Measurements from ENCODE around the gene PTBP2.

Gene PTBP2

GRCh38 chr1:96714881-96715280, 6.7 kb upstream of the PTBP2 start:
- Mint-ChIP-seq H3K4me1 (peaks cover 2% of the 10 kb centered on the region), H3K27ac (no peak overlapping the region), H3K36me3 (no peaks in the 10 kb centered on the region), H3K27me3 (no peaks in the 10 kb centered on the region), H3K4me3 (no peak overlapping the region), H3K9me3 (no peaks in the 10 kb centered on the region)
- DNase-seq (ENCODE audit: low spot score in 2 of 2) (no peak), ATAC-seq (ENCODE audit: low read depth) (no peak)

GRCh38 chr1:96715482-96715881, 6.1 kb upstream of the PTBP2 start:
- Mint-ChIP-seq H3K4me3 (no peak overlapping the region), H3K27me3 (no peaks in the 10 kb centered on the region)
- ATAC-seq (ENCODE audit: low read depth): no peak

GRCh38 chr1:96721053-96721415, 550 bp upstream of the PTBP2 start:
- Mint-ChIP-seq H3K4me3 (peak overlapping the region; percentile 99), H3K27ac (peak overlapping the region; percentile 97), H3K27me3 (no peaks in the 10 kb centered on the region), H3K9me3 (no peaks in the 10 kb centered on the region), H3K36me3 (peaks cover 4% of the 10 kb centered on the region), H3K4me1 (peaks cover 20% of the 10 kb centered on the region)
- DNase-seq (ENCODE audit: low spot score in 2 of 2) (no peak), ATAC-seq (ENCODE audit: low read depth) (no peak)

More at GRCh38 chr1:96715482-96715881, 6.1 kb upstream of the PTBP2 start:
- DNase-seq (ENCODE audit: low spot score in 2 of 2): no peak
- Mint-ChIP-seq H3K36me3 (no peaks in the 10 kb centered on the region), H3K9me3 (no peaks in the 10 kb centered on the region), H3K4me1 (peaks cover 2% of the 10 kb centered on the region), H3K27ac (no peak overlapping the region)

- ATAC-seq (ENCODE audit: low read depth) (peak; percentile 48), DNase-seq (ENCODE audit: low spot score in 2 of 2) (peak in 1 of 2 donors; percentile 60)
- no peaks in the 10 kb centered on the region for H3K9me3 Mint-ChIP-seq
- no peaks in the 10 kb centered on the region for H3K27me3 Mint-ChIP-seq
- peaks cover 25% of the 10 kb centered on the region for H3K4me1 Mint-ChIP-seq
- H3K36me3 Mint-ChIP-seq: peaks cover 10% of the 10 kb centered on the region
- peak overlapping the region; percentile 99 for H3K4me3 Mint-ChIP-seq
- peak overlapping the region; percentile 97 for H3K27ac Mint-ChIP-seq
Measured at GRCh38 chr1:96722161-96722922, 758 bp downstream of the PTBP2 start.

GRCh38 chr1:96722958-96723357, 1.4 kb downstream of the PTBP2 start:
- H3K9me3 Mint-ChIP-seq: no peaks in the 10 kb centered on the region
- H3K27ac Mint-ChIP-seq: peak overlapping the region; percentile 97
- peak overlapping the region; percentile 99 for H3K4me3 Mint-ChIP-seq
- no peak for DNase-seq (ENCODE audit: low spot score in 2 of 2)
- ATAC-seq (ENCODE audit: low read depth): no peak
- H3K4me1 Mint-ChIP-seq: peaks cover 29% of the 10 kb centered on the region
- peaks cover 13% of the 10 kb centered on the region for H3K36me3 Mint-ChIP-seq
- no peaks in the 10 kb centered on the region for H3K27me3 Mint-ChIP-seq

GRCh38 chr1:96723377-96723776, 1.8 kb downstream of the PTBP2 start:
- Mint-ChIP-seq H3K4me1 (peaks cover 30% of the 10 kb centered on the region), H3K36me3 (peaks cover 15% of the 10 kb centered on the region)
- no peak for ATAC-seq (ENCODE audit: low read depth)

GRCh38 chr1:96723936-96724335, 2.4 kb downstream of the PTBP2 start:
- DNase-seq (ENCODE audit: low spot score in 2 of 2) (no peak), ATAC-seq (ENCODE audit: low read depth) (no peak)
- Mint-ChIP-seq H3K36me3 (peaks cover 18% of the 10 kb centered on the region), H3K4me3 (no peak overlapping the region), H3K4me1 (peaks cover 32% of the 10 kb centered on the region), H3K27ac (no peak overlapping the region), H3K9me3 (no peaks in the 10 kb centered on the region), H3K27me3 (no peaks in the 10 kb centered on the region)

More at GRCh38 chr1:96723377-96723776, 1.8 kb downstream of the PTBP2 start:
- H3K4me3 Mint-ChIP-seq: peak overlapping the region; percentile 99
- no peaks in the 10 kb centered on the region for H3K9me3 Mint-ChIP-seq
- H3K27me3 Mint-ChIP-seq: no peaks in the 10 kb centered on the region
- H3K27ac Mint-ChIP-seq: peak overlapping the region; percentile 97
- no peak for DNase-seq (ENCODE audit: low spot score in 2 of 2)

GRCh38 chr1:96727860-96728259, 6.3 kb downstream of the PTBP2 start:
- ATAC-seq (ENCODE audit: low read depth): no peak
- Mint-ChIP-seq H3K4me3 (no peak overlapping the region), H3K36me3 (peaks cover 30% of the 10 kb centered on the region), H3K4me1 (peaks cover 35% of the 10 kb centered on the region), H3K27ac (no peak overlapping the region), H3K9me3 (no peaks in the 10 kb centered on the region), H3K27me3 (no peaks in the 10 kb centered on the region)
- no peak for DNase-seq (ENCODE audit: low spot score in 2 of 2)

GRCh38 chr1:96730574-96731298, 9.2 kb downstream of the PTBP2 start:
- Mint-ChIP-seq H3K4me3 (no peak overlapping the region), H3K27ac (no peak overlapping the region), H3K27me3 (no peaks in the 10 kb centered on the region), H3K36me3 (peaks cover 39% of the 10 kb centered on the region), H3K4me1 (peaks cover 29% of the 10 kb centered on the region), H3K9me3 (no peaks in the 10 kb centered on the region)
- DNase-seq (ENCODE audit: low spot score in 2 of 2) (no peak), ATAC-seq (ENCODE audit: low read depth) (no peak)

- Mint-ChIP-seq H3K9me3 (no peaks in the 10 kb centered on the region), H3K4me3 (no peak overlapping the region), H3K4me1 (peaks cover 12% of the 10 kb centered on the region), H3K27ac (no peak overlapping the region), H3K27me3 (no peaks in the 10 kb centered on the region), H3K36me3 (peaks cover 8% of the 10 kb centered on the region)
- DNase-seq (ENCODE audit: low spot score in 2 of 2): no peak
- ATAC-seq (ENCODE audit: low read depth): no peak
Measured at GRCh38 chr1:96741335-96741734, 19.8 kb downstream of the PTBP2 start.

GRCh38 chr1:96746440-96747420, 25.1 kb downstream of the PTBP2 start:
- peaks cover 1% of the 10 kb centered on the region for H3K9me3 Mint-ChIP-seq
- H3K27ac Mint-ChIP-seq: peak overlapping the region; percentile 50
- H3K27me3 Mint-ChIP-seq: no peaks in the 10 kb centered on the region
- peaks cover 9% of the 10 kb centered on the region for H3K36me3 Mint-ChIP-seq
- H3K4me1 Mint-ChIP-seq: peaks cover 9% of the 10 kb centered on the region
- H3K4me3 Mint-ChIP-seq: no peak overlapping the region
- ATAC-seq (ENCODE audit: low read depth) (no peak), DNase-seq (ENCODE audit: low spot score in 2 of 2) (no peak)

- Mint-ChIP-seq H3K27ac (no peak overlapping the region), H3K9me3 (peaks cover 1% of the 10 kb centered on the region), H3K36me3 (peaks cover 13% of the 10 kb centered on the region), H3K4me1 (peaks cover 9% of the 10 kb centered on the region), H3K27me3 (no peaks in the 10 kb centered on the region), H3K4me3 (no peak overlapping the region)
- no peak for ATAC-seq (ENCODE audit: low read depth)
- DNase-seq (ENCODE audit: low spot score in 2 of 2): no peak
Measured at GRCh38 chr1:96747565-96747964, 26.0 kb downstream of the PTBP2 start.

- peaks cover 18% of the 10 kb centered on the region for H3K36me3 Mint-ChIP-seq
- no peak for ATAC-seq (ENCODE audit: low read depth)
- peaks cover 9% of the 10 kb centered on the region for H3K4me1 Mint-ChIP-seq
- peaks cover 1% of the 10 kb centered on the region for H3K9me3 Mint-ChIP-seq
- H3K27me3 Mint-ChIP-seq: no peaks in the 10 kb centered on the region
- H3K4me3 Mint-ChIP-seq: no peak overlapping the region
- no peak for DNase-seq (ENCODE audit: low spot score in 2 of 2)
- H3K27ac Mint-ChIP-seq: no peak overlapping the region
Measured at GRCh38 chr1:96748078-96748477, 26.5 kb downstream of the PTBP2 start.

GRCh38 chr1:96749618-96750017, 28.0 kb downstream of the PTBP2 start:
- peaks cover 27% of the 10 kb centered on the region for H3K36me3 Mint-ChIP-seq
- no peak overlapping the region for H3K4me3 Mint-ChIP-seq
- H3K27ac Mint-ChIP-seq: no peak overlapping the region
- H3K9me3 Mint-ChIP-seq: peaks cover 1% of the 10 kb centered on the region
- ATAC-seq (ENCODE audit: low read depth) (no peak), DNase-seq (ENCODE audit: low spot score in 2 of 2) (no peak)
- no peaks in the 10 kb centered on the region for H3K27me3 Mint-ChIP-seq
- peaks cover 9% of the 10 kb centered on the region for H3K4me1 Mint-ChIP-seq
